CD4-positive, alpha-beta T cell treated with Interleukin-10 for 1 hour (primary cell): ENCODE data around the gene MRFAP1.
A peak's percentile ranks its signal among the peaks of the same experiment; 100 is the strongest.
"Not testable (repeated sequence)": the region's sequence is repeated elsewhere in the genome, so short reads cannot be mapped to it uniquely, and the experiment has no call there.

Experiments used
- DNase-seq: peaks from one replicate; pipeline ENCODE4 v3.0.0-alpha.2; 2020

The MRFAP1 gene

GRCh38 chr4:6641164-6641970 is 882 bp downstream of the MRFAP1 start:
- DNase-seq, result peak; percentile 66

GRCh38 chr4:6641971-6642320 is 1.5 kb downstream of the MRFAP1 start:
- DNase-seq, result no peak

GRCh38 chr4:6643141-6643847 is 2.8 kb downstream of the MRFAP1 start:
- DNase-seq, result no peak

DNA sequence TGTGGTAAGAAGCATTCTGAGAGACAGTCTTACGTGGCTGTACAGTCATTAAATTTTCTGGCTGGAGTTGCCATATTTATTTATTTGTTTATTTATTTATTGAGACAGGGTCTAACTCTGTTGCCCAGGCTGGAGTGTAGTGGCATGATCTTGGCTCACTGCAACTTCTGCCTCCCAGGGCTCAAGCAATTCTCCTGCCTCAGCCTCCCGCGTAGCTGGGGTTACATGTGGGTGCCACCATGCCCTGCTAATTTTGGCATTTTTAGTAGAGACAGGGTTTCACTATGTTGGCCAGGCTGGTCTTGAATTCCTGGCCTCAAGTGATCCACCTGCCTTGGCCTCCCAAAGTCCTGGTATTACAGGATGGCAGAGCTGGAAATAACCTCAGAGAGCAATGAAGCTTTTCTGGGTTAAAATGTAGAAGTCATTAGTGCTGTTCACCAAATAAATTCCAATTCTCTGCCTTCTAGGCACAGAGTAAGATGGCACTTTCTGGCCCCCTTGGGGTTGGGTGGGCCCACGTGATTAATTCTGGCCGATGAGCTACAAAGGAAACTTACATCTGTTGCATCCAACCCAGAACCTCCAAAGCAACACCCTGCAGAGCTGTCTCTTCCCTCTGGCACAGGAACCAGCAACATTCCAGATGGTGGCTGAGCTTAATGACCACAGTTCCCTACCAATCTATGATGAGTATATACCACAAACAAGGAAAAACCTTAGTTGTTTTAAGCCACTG is 4.5 kb downstream of the MRFAP1 start:
- DNase-seq, result no peak

DNA sequence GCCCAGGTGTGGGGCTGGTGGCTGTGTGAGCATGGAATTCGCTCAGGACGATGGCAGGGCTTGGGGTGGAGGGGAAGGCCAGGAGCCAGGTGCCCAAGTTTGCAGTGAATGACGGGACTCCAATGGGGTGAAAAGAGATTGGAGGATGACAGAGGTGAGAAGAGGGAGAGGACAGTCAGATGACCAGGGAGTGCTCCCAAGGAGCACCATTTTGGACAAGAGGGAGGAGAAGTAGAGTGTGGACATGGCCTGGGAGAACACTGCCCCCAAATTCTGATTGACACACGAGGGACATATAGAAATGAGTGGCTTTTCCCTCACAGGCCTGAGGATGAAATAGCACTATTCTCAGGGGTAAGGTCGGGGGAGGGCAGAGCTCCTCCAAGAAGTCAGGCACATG is 6.7 kb downstream of the MRFAP1 start:
- no peak for DNase-seq

DNA sequence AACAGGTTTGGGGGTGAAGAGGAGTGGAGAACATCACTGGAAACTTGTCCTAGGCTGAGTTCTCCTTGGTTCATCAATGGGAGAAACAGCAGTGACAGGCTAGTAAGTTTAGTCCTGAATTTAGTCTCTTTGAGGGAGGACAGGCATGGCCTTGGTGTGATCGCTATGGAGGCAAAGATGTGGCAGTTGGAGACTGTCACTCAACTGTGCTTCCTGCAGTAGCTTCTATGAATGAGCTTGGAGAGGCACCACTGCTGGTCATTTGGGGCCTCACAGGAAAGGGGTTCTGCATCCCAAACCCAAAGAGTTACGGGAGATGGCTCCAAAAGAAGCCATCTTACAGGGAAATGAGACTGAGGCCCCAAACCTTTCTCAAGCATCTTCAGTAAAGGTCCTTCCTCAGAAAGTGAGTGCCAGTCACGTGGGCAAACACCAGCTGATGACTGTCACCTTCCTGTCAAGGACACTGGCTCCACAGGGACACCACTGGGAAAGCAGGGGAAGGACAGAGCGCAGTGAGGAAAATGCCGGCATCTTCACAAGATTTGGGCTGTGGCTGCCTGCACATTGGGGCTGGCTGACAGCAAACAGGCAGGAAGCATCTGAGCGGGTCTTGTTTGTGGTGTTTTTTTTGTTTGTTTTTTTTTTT is 7.2 kb downstream of the MRFAP1 start:
- DNase-seq, result no peak

- no peak for DNase-seq
Observed at GRCh38 chr4:6649216-6649615, 8.7 kb downstream of the MRFAP1 start.

DNA sequence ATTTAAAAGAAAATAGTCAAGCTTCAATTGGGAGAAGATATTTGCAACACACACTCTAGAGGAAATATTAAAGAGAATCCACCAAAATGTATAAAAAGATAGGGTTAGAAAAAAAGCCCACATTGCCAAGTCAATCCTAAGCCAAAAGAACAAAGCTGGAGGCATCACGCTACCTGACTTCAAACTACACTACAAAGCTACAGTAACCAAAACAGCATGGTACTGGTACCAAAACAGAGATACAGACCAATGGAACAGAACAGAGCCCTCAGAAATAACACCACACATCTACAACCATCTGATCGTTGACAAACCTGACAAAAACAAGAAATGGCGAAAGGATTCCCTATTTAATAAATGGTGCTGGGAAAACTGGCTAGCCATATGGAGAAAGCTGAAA is 13.7 kb downstream of the MRFAP1 start:
- DNase-seq, result not testable (repeated sequence)

DNA sequence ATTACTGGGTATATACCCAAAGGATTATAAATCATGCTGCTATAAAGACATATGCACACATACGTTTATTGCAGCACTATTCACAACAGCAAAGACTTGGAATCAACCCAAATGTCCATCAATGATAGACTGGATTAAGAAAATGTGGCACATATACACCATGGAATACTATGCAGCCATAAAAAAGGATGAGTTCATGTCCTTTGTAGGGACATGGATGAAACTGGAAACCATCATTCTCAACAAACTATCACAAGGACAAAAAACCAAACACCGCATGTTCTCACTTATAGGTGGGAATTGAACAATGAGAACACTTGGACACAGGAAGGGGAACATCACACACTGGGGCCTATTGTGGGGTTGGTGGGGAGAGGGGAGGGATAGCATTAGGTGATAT is 14.8 kb downstream of the MRFAP1 start:
- DNase-seq, result not testable (repeated sequence)

GRCh38 chr4:6655924-6656323 is 15.4 kb downstream of the MRFAP1 start:
- DNase-seq, result no peak

- DNase-seq, result no peak
Observed at GRCh38 chr4:6657242-6658208, 17.0 kb downstream of the MRFAP1 start.

GRCh38 chr4:6658209-6658595 is 17.7 kb downstream of the MRFAP1 start:
- DNase-seq, result no peak

DNA sequence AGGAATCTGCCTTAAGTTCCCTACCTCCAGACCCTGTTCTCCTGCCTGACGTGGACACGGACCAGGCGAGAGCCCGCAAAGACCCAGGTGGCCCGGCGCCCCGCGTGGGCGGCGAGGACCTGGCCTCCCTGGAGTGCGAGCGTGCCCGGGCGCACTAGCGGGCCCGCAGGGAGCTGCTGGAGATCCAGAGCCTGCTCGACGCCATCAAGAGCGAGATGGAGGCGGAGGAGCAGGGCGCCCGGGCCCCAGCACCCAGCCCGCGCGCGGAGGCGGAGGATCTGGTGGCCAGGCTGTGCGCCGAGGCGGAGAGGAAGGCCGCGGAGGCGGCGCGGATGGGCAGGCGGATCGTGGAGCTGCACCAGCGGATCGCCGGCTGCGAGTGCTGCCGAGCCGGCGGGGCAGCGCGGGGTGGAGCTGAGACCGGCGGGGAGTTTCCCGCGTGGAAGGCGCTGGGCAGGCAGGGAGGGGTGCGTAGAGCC is 18.2 kb downstream of the MRFAP1 start:
- DNase-seq, result peak; percentile 64

- no peak for DNase-seq
Observed at GRCh38 chr4:6659897-6660296, 19.4 kb downstream of the MRFAP1 start.

- DNase-seq, result no peak
Observed at GRCh38 chr4:6660430-6660829, 19.9 kb downstream of the MRFAP1 start.

DNA sequence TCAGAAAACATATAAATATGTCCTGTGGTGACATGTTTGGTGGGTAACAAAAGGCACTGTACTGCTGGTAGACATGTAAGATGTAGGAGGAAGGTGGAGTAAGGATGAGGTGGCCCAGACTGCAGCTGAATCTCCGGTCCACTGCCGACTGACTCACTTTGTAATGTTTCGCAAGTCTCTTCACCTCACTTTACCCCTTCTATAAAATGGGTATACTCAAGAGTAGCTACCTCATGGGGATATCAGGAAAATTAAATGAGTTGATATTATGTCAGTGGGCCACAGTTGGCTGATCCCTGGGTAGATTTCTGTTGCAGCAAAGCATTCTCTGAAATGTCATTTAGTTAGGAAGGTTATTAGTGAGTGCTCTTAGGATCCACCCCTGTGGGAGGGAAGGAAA is 22.1 kb downstream of the MRFAP1 start:
- no peak for DNase-seq

GRCh38 chr4:6663596-6664393 is 23.3 kb downstream of the MRFAP1 start:
- no peak for DNase-seq

DNA sequence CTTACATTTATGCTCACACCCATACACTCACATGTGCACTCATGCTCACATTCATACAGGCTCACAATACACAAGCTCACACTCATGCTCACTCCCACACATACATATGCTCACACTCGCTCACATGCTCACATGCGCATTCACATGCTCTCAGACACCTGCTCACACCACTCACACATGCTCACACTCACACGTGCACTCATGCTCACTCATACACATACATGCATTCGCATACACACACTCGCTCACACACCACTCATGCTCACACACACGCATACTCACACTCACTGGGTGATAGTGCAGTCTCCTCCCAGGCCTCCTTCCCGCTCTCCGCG is 24.8 kb downstream of the MRFAP1 start:
- DNase-seq, result no peak

GRCh38 chr4:6668391-6668790 is 27.9 kb downstream of the MRFAP1 start:
- DNase-seq, result no peak

- no peak for DNase-seq
Observed at GRCh38 chr4:6671648-6672047, 31.2 kb downstream of the MRFAP1 start.

DNA sequence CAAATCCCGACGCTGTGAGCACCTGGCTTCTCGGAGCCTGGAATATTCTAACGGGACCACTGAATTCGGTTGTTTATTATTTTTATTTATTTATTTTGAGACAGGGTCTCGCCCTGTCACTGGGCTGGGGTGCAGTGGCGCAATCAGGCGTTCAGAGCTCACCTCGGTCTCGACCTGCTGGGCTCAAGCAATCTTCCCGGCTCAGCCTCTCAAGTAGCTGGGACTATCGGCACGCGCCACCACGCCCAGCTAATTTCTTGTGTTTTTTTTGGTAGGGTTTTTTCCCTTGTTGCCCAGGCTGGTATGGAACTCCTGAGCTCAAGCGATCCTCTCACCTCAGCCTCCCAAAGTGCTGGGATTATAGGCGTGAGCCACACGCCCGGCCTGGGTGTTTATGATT is 31.6 kb downstream of the MRFAP1 start:
- DNase-seq, result no peak
